Common myeloid progenitor, CD34-positive (primary cell): ENCODE data around the gene UST.
"Not testable (repeated sequence)": the region's sequence is repeated elsewhere in the genome, so short reads cannot be mapped to it uniquely, and the experiment has no call there.

Experiments
- CTCF ChIA-PET: fragments of 350-600 bp; sonication (Branson Sonifier 250); formaldehyde crosslinking; loops from one replicate; lab custom pipeline; 2021; ENCODE audit warnings: antibody characterized with exemption; lab: Charles Lee
- POLR2A ChIA-PET: fragments of 350-600 bp; sonication (Branson Sonifier 250); formaldehyde crosslinking; loops from one replicate; lab custom pipeline; 2021; ENCODE audit warnings: antibody characterized with exemption; lab: Charles Lee
- DNase-seq, 3 donors: peaks; one replicate each; pipeline versions ENCODE4 v3.0.0 to v3.0.0-alpha.2; 2013
- H3K27ac ChIP-seq, 2 experiments: 1 replicate in 1 of 2; 2 replicates in 1 of 2; pipeline ENCODE4 v1.7.0; 2013; ENCODE audit warnings: inconsistent platforms in 2 of 2, low read length in 2 of 2, mild to moderate bottlenecking in 2 of 2, low read depth in 1 of 2, moderate library complexity in 1 of 2; ENCODE audit not compliant: severe bottlenecking in 2 of 2, insufficient read depth in 1 of 2, poor library complexity in 1 of 2
- H3K27me3 ChIP-seq, 5 experiments: replicated peaks in 2 of 5; 1 replicate in 3 of 5; 2 replicates in 2 of 5; pipeline versions ENCODE4 v1.6.1 to v1.7.0; 2013; ENCODE audit warnings: low read length in 4 of 5, mild to moderate bottlenecking in 2 of 5, moderate library complexity in 2 of 5, inconsistent platforms in 1 of 5; ENCODE audit not compliant: insufficient read depth in 5 of 5, control insufficient read depth in 4 of 5
- H3K36me3 ChIP-seq, 4 experiments: 1 replicate in 2 of 4; 2 replicates in 2 of 4; pipeline versions ENCODE4 v1.6.1 to v1.7.0; 2013; ENCODE audit warnings: low read length in 3 of 4, control low read depth in 1 of 4, mild to moderate bottlenecking in 1 of 4; ENCODE audit not compliant: control insufficient read depth in 4 of 4, insufficient read depth in 4 of 4
- H3K4me1 ChIP-seq, 4 experiments: 1 replicate in 3 of 4; 2 replicates in 1 of 4; pipeline versions ENCODE4 v1.6.1 to v1.7.1; 2013; ENCODE audit warnings: low read length in 3 of 4, mild to moderate bottlenecking in 3 of 4, control low read depth in 1 of 4, inconsistent platforms in 1 of 4, moderate library complexity in 1 of 4; ENCODE audit not compliant: control insufficient read depth in 4 of 4, insufficient read depth in 4 of 4; ENCODE audit errors: control extremely low read depth in 1 of 4
- H3K4me3 ChIP-seq, 7 experiments: 1 replicate in 4 of 7; 2 replicates in 3 of 7; pipeline versions ENCODE4 v1.5.1 to v1.7.0; 2013; ENCODE audit warnings: mild to moderate bottlenecking in 7 of 7, low read length in 6 of 7, moderate library complexity in 6 of 7, inconsistent platforms in 2 of 7, low read depth in 2 of 7, control low read depth in 1 of 7; ENCODE audit not compliant: insufficient read depth in 4 of 7, control insufficient read depth in 1 of 7; ENCODE audit errors: extremely low read depth in 1 of 7
- H3K9me3 ChIP-seq, 5 experiments: 1 replicate in 4 of 5; 2 replicates in 1 of 5; pipeline versions ENCODE4 v1.6.1 to v1.7.1; 2013; ENCODE audit warnings: low read length in 4 of 5, mild to moderate bottlenecking in 2 of 5, inconsistent platforms in 1 of 5, low read depth in 1 of 5, moderate library complexity in 1 of 5; ENCODE audit not compliant: control insufficient read depth in 4 of 5, insufficient read depth in 2 of 5; ENCODE audit errors: control extremely low read depth in 1 of 5
- WGBS: methylation state at CpG from one replicate; pipeline ENCODE4 v1.1.5; 2013; ENCODE audit not compliant: insufficient coverage; 5-methylcytosine and 5-hydroxymethylcytosine counted together

Gene UST

DNA sequence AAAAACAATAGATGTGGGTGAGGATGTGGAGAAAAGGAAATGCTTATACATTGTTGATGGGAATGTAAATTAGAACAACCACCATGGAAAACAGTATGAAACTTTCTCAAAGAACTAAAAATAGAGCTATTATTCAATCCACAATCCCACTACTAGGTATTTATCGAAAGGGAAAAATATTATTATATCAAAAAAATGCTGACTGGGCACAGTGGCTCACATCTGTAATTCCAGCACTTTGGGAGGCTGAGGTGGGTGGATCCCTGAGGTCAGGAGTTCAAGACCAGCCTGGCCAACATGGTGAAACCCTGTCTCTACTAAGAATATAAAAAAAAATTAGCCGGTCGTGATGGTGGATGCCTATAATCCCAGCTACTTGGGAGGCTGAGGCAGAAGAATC, 357.1 kb downstream of the UST start:
- H3K36me3 ChIP-seq, H3K4me1 ChIP-seq, POLR2A ChIA-PET, H3K27me3 ChIP-seq, H3K4me3 ChIP-seq, DNase-seq, H3K27ac ChIP-seq: not testable (repeated sequence)
- H3K9me3 ChIP-seq, result peaks cover 0 to 18% (median 0%) of the 10 kb centered on the region in 5 experiments
- 100% methylated on average over 2 of the region's 3 CpGs for WGBS
- CTCF ChIA-PET, result interaction anchor here (1.3 to 1.4 kb wide), 2 partner anchors 12 to 328 kb away, joined by 4 to 5 read pairs; no protein-coding TSS in a partner anchor

- Histone ChIP-seq H3K27ac (no peak overlapping the region), H3K9me3 (no peaks in the 10 kb centered on the region), H3K4me1 (peaks cover 0 to 3% (median 2%) of the 10 kb centered on the region in 4 experiments), H3K36me3 (no peaks in the 10 kb centered on the region), H3K27me3 (no peaks in the 10 kb centered on the region), H3K4me3 (no peak overlapping the region)
- POLR2A ChIA-PET, result no interaction called here
- CTCF ChIA-PET, result interaction anchor here (1.2 kb wide), 1 partner anchor 25 kb away, joined by 3 read pairs; no protein-coding TSS in a partner anchor
- DNase-seq, result no peak
- 90% methylated on average over 5 of the region's 5 CpGs for WGBS
Measured at GRCh38 chr6:149107520-149107919, 360.7 kb downstream of the UST start.

DNA sequence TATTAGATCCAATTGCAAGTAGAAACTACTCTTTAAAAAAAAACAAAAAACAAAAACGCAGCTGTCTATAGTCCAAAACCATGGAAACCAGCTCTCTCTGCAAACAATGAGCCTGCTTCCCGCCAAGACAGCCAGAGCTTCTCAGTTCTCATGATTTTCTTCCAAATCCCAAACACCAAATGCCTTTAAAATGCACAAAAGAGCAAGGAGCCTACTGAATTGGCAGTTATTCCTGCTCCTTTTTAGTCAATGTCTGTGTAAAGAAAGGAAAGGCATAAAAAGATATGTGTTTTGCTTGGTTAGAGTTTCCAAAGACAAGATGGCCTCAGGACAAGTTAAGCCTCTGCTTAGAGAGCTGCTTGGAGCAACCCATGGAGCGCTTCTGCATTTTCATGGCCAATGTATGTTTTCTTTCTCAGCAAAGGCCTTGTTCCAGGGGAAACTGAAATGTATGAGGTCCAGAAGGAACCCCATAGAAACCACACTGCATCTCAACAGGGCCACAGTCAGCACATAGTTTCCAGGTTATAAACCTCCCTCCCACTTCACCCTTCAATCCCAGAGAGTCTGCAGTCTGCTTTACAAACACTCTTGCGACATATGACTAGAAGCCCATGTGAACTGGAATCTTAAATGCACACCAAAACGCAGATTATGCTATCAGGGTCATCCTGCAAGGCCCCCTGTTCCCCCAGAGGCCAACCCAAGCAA, 361.4 kb downstream of the UST start:
- CTCF ChIA-PET, result interaction anchor here (1.1 to 1.2 kb wide), 2 partner anchors 13 to 26 kb away, joined by 3 read pairs; no protein-coding TSS in a partner anchor
- 98% methylated on average over 4 of the region's 5 CpGs for WGBS
- DNase-seq, result no peak
- H3K36me3 ChIP-seq, result no peaks in the 10 kb centered on the region
- POLR2A ChIA-PET, result no interaction called here
- H3K27me3 ChIP-seq, result no peaks in the 10 kb centered on the region
- peaks cover 0 to 3% (median 2%) of the 10 kb centered on the region in 4 experiments for H3K4me1 ChIP-seq
- peaks cover 0 to 2% (median 0%) of the 10 kb centered on the region in 5 experiments for H3K9me3 ChIP-seq
- H3K27ac ChIP-seq, result no peak overlapping the region
- no peak overlapping the region for H3K4me3 ChIP-seq

GRCh38 chr6:149108749-149109100, 361.9 kb downstream of the UST start:
- peaks cover 0 to 3% (median 2%) of the 10 kb centered on the region in 4 experiments for H3K4me1 ChIP-seq
- no peak for DNase-seq
- H3K27ac ChIP-seq, result no peak overlapping the region
- ChIA-PET POLR2A (no interaction called here), CTCF (interaction anchor here (1.1 kb wide), 1 partner anchor 14 kb away, joined by 3 read pairs; no protein-coding TSS in a partner anchor)
- no peaks in the 10 kb centered on the region for H3K36me3 ChIP-seq
- no peaks in the 10 kb centered on the region for H3K27me3 ChIP-seq
- WGBS, result 85% methylated on average over 3 of the region's 3 CpGs
- H3K4me3 ChIP-seq, result no peak overlapping the region
- H3K9me3 ChIP-seq, result peaks cover 0 to 5% (median 0%) of the 10 kb centered on the region in 5 experiments

DNA sequence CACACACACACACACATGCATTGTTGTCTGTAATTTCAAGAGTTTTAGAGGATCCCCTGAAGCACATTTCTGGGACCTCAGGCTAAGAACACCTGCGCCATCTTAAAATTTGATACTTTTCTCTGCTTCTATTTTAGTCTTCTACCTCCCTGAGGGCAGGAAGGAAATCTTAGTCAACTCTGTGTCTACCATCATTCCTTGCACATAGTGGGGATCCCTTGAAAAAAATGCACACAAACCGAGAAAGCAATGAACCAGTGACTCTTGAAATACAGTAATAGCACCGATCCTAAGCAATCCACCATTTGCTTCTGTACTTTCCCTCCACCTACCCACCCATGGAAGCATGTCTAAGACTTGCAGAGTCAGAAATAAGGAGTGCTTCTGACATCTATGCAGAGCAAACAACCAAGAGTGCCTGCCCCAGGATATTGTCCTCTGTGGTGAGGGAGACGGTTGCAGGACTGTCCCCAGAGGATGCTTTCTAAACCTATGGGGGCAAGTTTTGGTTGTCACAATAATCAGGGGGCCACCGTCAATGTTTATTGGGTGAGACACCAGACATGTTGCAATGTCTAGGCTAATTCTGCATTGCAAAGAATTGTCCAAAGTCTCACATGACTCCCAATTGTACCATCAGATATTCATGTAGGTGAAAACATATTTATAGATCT, 362.7 kb downstream of the UST start:
- Histone ChIP-seq H3K27me3 (no peaks in the 10 kb centered on the region), H3K9me3 (peaks cover 0 to 5% (median 0%) of the 10 kb centered on the region in 5 experiments), H3K27ac (no peak overlapping the region), H3K36me3 (no peaks in the 10 kb centered on the region), H3K4me1 (peaks cover 0 to 8% (median 2%) of the 10 kb centered on the region in 4 experiments), H3K4me3 (no peak overlapping the region)
- CTCF ChIA-PET, result interaction anchor here (0.8 to 1.5 kb wide), 2 partner anchors 17 to 18 kb away, joined by 3 to 6 read pairs; no protein-coding TSS in a partner anchor
- POLR2A ChIA-PET, result no interaction called here
- DNase-seq, result no peak
- WGBS, result 94% methylated on average over 3 of the region's 5 CpGs

GRCh38 chr6:149111556-149112115, 364.8 kb downstream of the UST start:
- Histone ChIP-seq H3K9me3 (peaks cover 0 to 5% (median 0%) of the 10 kb centered on the region in 5 experiments), H3K27me3 (no peaks in the 10 kb centered on the region), H3K36me3 (no peaks in the 10 kb centered on the region), H3K4me1 (peaks cover 2 to 21% (median 11%) of the 10 kb centered on the region in 4 experiments), H3K4me3 (no peak overlapping the region), H3K27ac (no peak overlapping the region)
- POLR2A ChIA-PET, result no interaction called here
- CTCF ChIA-PET, result interaction anchor here (0.9 to 1.4 kb wide), 3 partner anchors 24 to 150 kb away, joined by 3 read pairs; no protein-coding TSS in a partner anchor
- WGBS, result 65% methylated on average over 2 of the region's 2 CpGs
- peak in 2 of 3 donors; percentile 33 to 39 for DNase-seq
